ENCODE results near the gene CRHR2.

CRHR2 gene

GRCh38 chr7:30706316-30706715, 24.1 kb upstream of the CRHR2 start:
- DNase-seq, result no peak

- no peak for DNase-seq
These were observed 23.3 kb upstream of the CRHR2 start for GRCh38 chr7:30705596-30705995.

- no peak for DNase-seq
These were observed 22.8 kb upstream of the CRHR2 start for GRCh38 chr7:30705008-30705407.

DNA sequence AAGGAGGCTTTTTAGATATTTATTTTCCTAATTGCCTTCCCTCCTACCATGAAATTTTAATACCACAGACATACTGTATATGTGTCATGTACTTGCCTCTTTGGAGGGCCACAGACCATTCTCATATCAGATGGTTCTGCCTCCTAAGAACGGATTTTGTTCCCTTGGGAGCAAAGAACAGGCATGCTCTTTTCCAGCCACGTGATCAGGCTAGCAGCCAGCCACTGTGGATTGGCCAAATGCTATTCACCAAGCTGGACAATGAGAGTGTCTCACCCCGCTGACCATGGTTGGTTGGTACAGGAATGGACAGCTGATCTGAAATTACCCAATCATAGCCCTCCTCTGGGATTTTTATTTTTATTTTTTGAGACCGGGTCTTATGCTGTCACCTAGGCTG, 21.5 kb upstream of the CRHR2 start:
- DNase-seq, result no peak

DNA sequence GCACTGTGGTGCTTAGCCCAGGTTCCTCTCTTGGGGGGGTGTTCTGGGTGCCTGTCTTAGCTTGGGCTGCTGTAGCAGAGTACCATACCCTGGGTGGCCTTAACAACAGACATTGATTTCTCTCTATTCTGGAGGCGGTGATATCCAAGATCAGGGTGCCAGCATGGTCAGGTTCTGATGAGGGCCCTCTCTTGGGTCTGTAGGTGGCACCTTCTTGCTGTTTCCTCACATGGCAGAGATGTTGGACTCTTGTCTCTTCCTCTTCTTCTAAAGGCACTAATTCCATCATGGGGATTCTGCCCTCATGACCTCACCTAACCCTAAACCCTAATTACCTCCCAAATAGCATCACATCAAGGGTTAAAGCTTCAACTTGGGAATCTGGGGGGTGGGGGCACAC, 19.9 kb upstream of the CRHR2 start:
- no peak for DNase-seq

- no peak for DNase-seq
These were observed 18.7 kb upstream of the CRHR2 start for GRCh38 chr7:30700941-30701340.

- no peak for DNase-seq
These were observed 17.6 kb upstream of the CRHR2 start for GRCh38 chr7:30699706-30700495.

DNA sequence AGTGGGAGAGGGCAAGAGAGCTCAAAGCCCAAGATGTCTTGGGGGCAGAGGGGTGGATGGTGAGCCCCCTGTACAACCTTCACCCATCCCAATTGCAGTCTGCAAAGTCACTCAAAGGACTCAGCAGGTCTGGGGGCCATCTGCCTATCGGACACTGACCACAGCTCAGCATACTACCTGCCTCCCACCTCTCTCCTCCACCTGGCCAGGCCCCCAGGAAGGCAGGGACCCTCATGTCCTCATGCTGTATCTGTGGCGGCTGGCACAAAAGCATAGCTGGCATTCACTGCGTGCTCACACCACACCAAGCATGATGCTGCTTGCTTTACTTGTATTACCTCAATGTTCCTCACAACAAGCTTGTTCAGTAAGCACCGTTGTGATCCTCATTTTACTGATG, 16.2 kb upstream of the CRHR2 start:
- DNase-seq, result no peak

DNA sequence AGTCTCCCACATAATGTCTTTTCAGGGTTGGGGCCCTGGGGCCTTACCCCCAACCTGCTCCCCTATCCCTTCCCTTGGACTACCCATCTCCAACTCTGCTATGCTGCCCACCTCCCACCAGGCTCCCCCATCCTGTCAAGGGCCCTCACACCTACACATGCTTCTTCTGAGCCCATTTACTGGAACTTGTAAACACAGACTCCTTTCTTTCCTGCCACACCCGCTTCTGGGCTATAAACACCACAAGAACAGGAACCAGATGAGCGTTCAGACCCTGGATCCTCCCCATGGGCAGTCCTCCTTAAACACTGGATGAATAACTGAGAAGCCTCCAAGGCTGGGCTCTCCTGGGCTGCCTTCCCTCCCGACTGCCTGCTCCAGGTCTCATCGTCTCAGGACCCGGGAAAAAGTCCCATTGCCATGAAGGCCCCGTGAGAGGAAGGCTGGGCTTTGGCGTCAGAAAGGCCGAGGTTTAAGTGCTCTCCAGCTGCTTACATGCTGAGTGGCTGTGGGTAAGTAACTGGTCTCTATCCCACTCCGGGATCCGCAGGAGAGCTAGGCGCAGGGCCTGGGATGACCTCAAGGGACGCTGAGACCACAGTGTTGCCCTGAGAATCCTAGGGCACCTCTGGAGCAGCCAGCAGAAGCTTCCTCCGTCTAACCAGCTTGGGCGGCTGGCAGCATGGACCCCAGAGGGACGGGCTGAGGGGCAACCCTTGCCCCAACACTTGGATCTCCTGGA, 15.6 kb upstream of the CRHR2 start:
- DNase-seq, result no peak

DNA sequence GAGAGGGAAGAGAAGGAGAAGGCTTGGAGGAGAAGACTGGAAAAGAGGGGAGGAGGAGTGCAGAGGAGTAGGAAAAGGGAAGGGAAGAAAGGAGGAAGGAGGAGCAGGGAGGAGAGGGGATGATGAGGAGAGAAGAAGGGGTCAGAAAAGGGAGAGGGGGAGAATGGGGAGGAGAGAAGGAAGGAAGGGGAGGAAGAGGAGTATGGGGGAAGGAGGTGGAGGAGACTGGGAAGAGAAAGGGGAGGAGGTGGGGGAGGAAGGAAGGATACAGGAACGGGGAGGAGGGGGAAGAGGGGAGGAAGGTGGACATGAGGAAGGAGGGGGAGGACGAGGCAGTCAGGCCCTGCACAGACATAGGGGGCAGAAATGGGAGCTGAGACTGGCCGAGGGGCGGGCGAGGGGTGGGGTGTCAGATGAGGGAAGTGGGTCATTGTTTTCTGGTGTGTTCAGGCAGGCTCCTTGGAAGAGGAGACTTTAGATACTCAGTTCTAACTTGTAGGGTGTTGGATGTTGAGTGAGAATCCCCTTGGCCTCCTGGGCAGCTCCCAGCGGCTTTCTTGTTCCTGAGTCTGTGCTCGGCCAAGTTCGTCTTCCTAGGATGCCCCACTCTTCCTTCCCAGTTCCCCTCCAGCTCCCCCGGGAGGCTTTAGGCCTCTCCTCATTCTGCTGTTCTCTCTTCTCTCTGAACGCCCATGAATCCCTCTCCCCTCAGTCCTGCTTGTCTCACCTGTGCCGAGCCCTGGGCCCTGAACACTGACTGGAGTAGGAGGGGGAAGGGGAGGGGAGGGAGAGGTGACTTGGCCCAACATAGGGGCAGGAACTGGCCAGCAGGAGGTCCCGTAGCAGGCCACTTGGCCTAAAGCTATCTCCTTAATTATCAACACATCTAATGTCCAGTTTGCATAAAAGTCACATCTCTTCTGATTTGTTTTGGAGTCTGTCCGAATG, 12.8 kb upstream of the CRHR2 start:
- no peak for DNase-seq

- no peak for DNase-seq
These were observed 12.0 kb upstream of the CRHR2 start for GRCh38 chr7:30694218-30694745.

DNA sequence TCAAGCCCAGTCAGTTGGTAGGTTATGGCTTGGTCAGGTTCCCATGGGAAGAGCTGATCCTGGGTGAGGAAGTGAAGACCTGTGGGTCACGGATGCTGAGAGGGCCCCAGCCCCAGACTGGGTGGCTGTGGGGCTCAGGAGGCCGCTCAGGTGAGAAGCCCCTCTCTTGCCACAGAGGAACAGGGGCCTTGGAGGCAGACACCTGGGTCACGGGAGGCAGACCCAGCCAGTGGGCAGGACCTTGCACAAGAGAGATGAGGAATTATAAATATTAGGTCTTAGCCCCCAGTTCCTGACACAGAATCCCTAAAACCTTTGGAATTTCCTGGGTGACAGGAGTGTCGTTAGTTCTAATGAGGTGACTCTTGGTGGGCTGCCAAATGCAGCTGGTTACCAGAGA, 10.6 kb upstream of the CRHR2 start:
- no peak for DNase-seq

DNA sequence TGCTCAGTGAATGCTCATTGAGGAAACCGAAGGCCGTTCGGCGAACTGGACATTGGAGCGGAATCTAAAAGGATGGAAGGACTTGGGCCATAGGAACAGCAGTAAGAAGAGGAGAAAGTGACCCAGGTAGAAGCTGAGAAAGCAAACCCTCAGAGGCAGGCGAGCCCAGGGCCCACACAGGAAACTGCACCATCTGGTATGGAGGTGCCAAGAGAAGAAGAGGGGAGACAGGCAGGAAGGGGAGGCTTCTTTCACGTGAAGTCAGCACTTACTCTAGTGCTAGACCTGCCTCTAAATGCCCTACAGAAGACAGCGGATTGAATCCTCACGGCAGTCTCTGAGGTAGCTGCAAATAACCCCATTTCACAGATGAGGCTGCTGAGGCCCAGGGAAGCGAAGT, 10.2 kb upstream of the CRHR2 start:
- no peak for DNase-seq

DNA sequence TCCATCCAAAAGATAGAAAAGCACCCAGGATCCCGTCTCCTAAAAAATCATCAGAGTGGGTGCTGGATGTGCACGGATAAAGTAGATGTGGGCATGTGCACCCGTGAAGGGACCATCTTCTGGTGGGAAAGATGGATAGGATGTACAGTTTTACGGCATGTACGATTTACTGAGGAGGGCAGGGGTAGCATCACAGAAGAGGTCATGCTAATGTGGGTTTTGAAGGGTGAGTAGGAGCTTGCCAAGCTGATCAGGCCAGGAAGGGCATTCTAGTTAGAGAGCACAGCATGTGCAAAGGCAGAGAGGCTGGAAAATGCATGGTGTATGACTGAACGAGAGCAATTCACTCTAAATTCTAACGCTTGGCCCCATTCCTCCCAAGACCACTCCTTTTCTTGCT, 7.8 kb upstream of the CRHR2 start:
- DNase-seq, result no peak

- no peak for DNase-seq
These were observed 6.5 kb upstream of the CRHR2 start for GRCh38 chr7:30688718-30689221.

DNA sequence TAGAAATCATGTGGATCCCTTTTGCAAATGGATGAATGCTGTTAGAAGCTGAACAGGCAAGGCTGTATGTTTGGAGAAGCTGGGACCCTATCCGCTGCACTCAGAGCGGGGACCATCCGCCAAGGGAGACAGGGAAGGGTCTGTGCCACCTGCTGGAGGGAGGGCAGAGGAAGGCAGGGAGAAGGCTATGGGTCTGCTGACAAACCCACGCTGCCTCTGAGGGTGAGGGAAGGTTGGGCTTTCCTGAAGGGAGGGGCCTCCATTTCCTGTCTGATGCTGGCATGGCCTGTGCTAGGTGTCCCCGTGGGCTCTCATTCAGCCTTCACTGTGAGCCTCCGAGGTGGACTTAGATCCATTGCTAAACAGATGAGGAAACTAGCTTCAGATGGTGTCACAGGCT, 5.3 kb upstream of the CRHR2 start:
- DNase-seq, result no peak

DNA sequence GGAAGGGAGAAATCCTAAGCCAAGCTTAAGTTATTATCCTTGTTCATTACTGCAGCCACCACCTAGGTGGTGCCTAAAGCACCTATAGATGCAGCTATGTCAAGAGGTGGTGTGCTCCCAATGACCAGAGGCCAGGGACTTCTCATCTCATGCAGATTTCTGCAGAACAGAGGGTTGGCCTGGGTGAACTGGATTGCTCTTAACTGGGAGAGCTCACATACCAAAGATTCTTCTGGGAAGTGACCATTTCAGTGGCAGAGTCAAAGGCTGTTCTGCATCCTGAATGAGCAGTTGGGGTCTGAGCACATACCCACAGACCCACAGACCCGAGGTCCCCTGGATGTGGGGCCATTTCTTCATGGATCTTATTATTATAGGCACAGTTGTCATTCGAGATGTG, 2.1 kb upstream of the CRHR2 start:
- DNase-seq, result no peak

DNA sequence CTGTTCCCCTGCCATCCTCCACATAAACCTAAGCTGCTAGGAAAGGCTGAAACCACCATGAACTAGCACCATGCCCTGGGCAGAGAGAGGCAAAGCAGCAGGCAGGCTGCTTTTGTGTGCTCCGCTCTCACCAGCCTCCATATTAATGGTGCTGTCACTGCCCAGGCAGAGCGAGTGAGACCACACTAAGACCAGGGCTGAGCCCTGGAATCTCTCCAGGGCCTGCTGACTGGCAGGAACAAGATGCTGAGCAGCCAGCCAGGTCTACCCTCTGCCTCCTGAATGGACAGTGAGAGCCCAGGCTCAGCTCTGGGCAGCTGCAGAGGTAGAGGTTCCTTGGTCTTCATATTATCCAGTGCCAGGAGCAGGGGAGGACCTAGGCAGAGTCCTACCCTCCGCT, 1.6 kb upstream of the CRHR2 start:
- no peak for DNase-seq

DNA sequence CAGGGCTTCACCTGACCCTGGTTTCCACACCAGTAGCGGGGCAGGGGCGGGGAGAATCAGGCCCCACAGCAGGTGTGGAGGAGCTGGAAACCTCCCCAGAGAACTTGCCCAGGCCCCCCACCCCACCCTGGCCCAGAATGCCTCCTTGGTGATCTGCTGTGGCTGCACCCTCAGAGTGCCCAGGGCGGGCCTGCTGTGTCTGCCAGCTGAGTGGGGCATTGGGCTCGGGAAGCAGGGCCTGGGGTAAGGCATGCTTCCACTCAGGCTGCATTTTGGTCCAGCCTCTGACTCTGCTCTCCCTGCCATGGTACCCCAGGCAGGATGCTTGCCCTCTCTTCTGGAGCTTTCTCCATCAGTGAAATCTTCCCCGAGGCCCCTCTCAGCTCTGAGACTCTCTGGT, 1.1 kb upstream of the CRHR2 start:
- no peak for DNase-seq

DNA sequence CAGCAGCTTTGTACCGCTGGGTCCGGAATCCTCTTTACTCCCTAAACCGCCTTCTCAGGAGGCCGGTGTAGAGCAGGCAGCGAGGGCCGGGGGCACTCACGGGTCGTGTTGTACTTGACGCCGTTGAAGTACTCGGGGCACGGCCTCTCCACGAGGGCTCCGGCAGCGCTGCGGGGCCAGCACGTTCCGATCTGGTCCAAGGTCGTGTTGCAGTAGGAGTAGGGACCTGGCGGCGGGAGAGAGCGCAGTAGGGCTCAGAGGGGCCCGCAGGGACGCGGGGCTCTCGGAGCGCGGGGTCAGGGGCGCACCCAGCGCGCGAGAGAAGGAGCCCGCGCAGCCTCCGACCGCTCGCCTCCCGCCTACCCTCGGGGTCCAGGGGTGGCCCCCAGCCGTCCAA, 443 bp downstream of the CRHR2 start:
- DNase-seq, result no peak

DNA sequence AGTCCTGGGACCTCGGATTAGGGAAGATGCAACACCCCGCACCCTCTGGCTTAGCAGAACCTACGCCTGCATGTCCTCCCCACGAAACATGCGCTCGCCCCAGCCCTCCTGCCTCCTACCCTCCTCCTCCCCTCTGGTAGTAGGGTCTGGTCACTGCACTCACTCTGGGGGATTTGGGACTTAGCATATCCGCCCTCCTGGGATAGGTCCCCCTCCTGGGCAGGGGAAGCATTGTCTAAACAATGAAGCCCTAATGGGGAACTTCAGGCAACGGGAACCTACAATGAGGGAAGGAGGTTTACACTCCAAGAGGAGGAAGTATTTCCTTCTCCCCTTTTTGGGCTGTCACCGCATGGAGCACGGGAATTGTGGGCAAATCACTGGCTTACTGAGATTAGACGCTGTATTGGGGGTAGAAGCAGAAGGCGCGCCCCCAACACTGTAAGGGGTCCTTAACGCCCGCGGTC, 892 bp downstream of the CRHR2 start:
- no peak for DNase-seq

- no peak for DNase-seq
These were observed 2.6 kb downstream of the CRHR2 start for GRCh38 chr7:30679664-30680063.

DNA sequence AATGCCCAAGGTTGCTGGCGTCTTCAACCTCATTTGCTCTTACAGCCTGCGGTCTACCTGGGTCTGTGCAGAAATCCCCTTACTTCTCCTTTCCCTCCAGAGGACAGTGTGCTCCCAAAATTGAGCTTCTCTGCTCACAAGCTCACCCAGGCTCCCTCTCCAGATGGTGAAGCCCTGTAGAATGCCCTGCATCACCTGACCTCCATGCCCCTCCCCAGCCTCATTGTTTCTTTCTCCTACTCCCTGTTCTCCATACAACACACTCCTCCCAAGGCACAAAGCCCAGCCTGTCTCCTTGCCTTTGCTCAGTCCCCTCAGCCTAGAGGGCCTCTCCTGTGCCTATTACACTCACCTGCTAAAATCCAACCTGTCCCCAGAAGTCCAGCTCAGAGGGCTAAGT, 3.5 kb downstream of the CRHR2 start:
- DNase-seq, result no peak

Measured in activated CD4-positive, alpha-beta T cell treated with anti-CD3 and anti-CD28 coated beads, Interleukin-2, amount 50 U/mL, for 4 hours (primary cell).